SK-N-SH (cell line): ENCODE results near the gene EPB41L4B. TPM values are rescaled to one million over a fixed set of nuclear protein-coding genes. Genes with fewer than 3 reads are reported as not detected.
"Not testable (repeated sequence)": the region's sequence is repeated elsewhere in the genome, so short reads cannot be mapped to it uniquely, and the experiment has no call there.

Source experiments
- CTCF ChIA-PET: fragments of 300-600, 350-600 bp; formaldehyde crosslinking; extraction: SDS; loops from one replicate; lab custom pipeline; 2021; lab: Yijun Ruan, JAX
- POLR2A ChIA-PET: fragments of 350-600 bp; sonication (Branson Sonifier 250); formaldehyde crosslinking; extraction: SDS; loops from one replicate; lab custom pipeline; 2020; ENCODE audit warnings: antibody characterized with exemption, inconsistent platforms; lab: Yijun Ruan, JAX
- DNase-seq: peaks from one replicate; pipeline ENCODE4 v3.0.0; 2012
- H2AFZ ChIP-seq: fragments of 200-600 bp; sonication (generic); 2 replicates; pipeline ENCODE4 v1.8.1; 2016; ENCODE audit warnings: antibody characterized with exemption, mild to moderate bottlenecking, low read depth
- H3F3A ChIP-seq: fragments of 200-600 bp; sonication (generic); replicated peaks from 2 replicates; pipeline ENCODE3; 2016; ENCODE audit warnings: antibody characterized with exemption, mild to moderate bottlenecking; ENCODE audit not compliant: insufficient read depth
- H3K27ac ChIP-seq, 2 experiments: fragments of 200-500 bp in 1 of 2; fragments of 200-600 bp in 1 of 2; sonication (Bioruptor generic) in 1 of 2; sonication (generic), shearing (Covaris generic) in 1 of 2; 2 replicates each; pipeline versions ENCODE4 v1.5.1 to v1.6.1; 2014 to 2016; ENCODE audit warnings: low read depth in 2 of 2, inconsistent platforms in 1 of 2, low read length in 1 of 2, mild to moderate bottlenecking in 1 of 2, mixed read lengths in 1 of 2
- H3K27me3 ChIP-seq: fragments of 200-600 bp; sonication (generic), shearing (Covaris generic); 2 replicates; pipeline ENCODE4 v1.6.1; 2016; ENCODE audit warnings: mixed run types; ENCODE audit not compliant: insufficient read depth
- H3K36me3 ChIP-seq, 2 experiments: fragments of 200-500 bp in 1 of 2; fragments of 200-600 bp in 1 of 2; sonication (Bioruptor generic) in 1 of 2; sonication (generic) in 1 of 2; replicated peaks in 1 of 2; 2 replicates each; pipeline versions ENCODE3 to v1.5.1; 2014 to 2016; ENCODE audit warnings: low read length in 1 of 2, mild to moderate bottlenecking in 1 of 2; ENCODE audit not compliant: insufficient read depth in 2 of 2, control insufficient read depth in 1 of 2
- H3K4me1 ChIP-seq, 2 experiments: fragments of 200-500 bp in 1 of 2; fragments of 200-600 bp in 1 of 2; sonication (Bioruptor generic) in 1 of 2; sonication (generic), shearing (Covaris generic) in 1 of 2; 2 replicates each; pipeline versions ENCODE4 v1.5.1 to v1.6.1; 2014 to 2016; ENCODE audit warnings: low read depth in 1 of 2, low read length in 1 of 2, mixed run types in 1 of 2; ENCODE audit not compliant: insufficient read depth in 2 of 2, control insufficient read depth in 1 of 2
- H3K4me2 ChIP-seq: fragments of 200-600 bp; sonication (generic), shearing (Covaris generic); 2 replicates; pipeline ENCODE4 v1.6.1; 2017; ENCODE audit warnings: mixed run types
- H3K4me3 ChIP-seq, 2 experiments: fragments of 200-500 bp in 1 of 2; fragments of 200-600 bp in 1 of 2; sonication (Bioruptor generic) in 1 of 2; sonication (generic), shearing (Covaris generic) in 1 of 2; 2 replicates each; pipeline versions ENCODE4 v1.5.1 to v1.8.1; 2014 to 2016; ENCODE audit warnings: low read depth in 2 of 2, inconsistent platforms in 1 of 2, low read length in 1 of 2, mild to moderate bottlenecking in 1 of 2, mixed read lengths in 1 of 2, moderate library complexity in 1 of 2
- H3K79me2 ChIP-seq: fragments of 200-600 bp; sonication (generic); 2 replicates; pipeline ENCODE4 v1.8.1; 2017; ENCODE audit warnings: mild to moderate bottlenecking; ENCODE audit not compliant: insufficient read depth
- H3K9ac ChIP-seq: fragments of 200-600 bp; sonication (generic); 2 replicates; pipeline ENCODE4 v1.6.1; 2017; ENCODE audit warnings: mixed run types
- H3K9me2 ChIP-seq: fragments of 200-600 bp; sonication (generic); 2 replicates; pipeline ENCODE4 v1.6.1; 2017; ENCODE audit warnings: mixed run types
- H3K9me3 ChIP-seq: fragments of 200-600 bp; sonication (generic); 2 replicates; pipeline ENCODE4 v1.6.1; 2017; ENCODE audit warnings: mixed run types, mild to moderate bottlenecking, moderate library complexity
- H4K20me1 ChIP-seq: fragments of 200-600 bp; sonication (generic); 2 replicates; pipeline ENCODE4 v1.6.1; 2017; ENCODE audit warnings: mild to moderate bottlenecking, mixed run types; ENCODE audit not compliant: insufficient read depth
- CTCF ChIP-seq: fragments of 200-600 bp; sonication (generic); IDR thresholded peaks from 2 replicates; pipeline ENCODE4 v1.6.1; 2017; ENCODE audit warnings: antibody characterized with exemption, mild to moderate bottlenecking, moderate library complexity
- FOSL2 ChIP-seq: IDR thresholded peaks from 2 replicates; pipeline ENCODE4 v1.4.0; 2012; ENCODE audit warnings: low read depth, mild to moderate bottlenecking, moderate library complexity, borderline replicate concordance
- GABPA ChIP-seq: IDR thresholded peaks from 2 replicates; pipeline ENCODE4 v1.4.0; 2012; ENCODE audit warnings: low read depth, mild to moderate bottlenecking
- GATA2 ChIP-seq: sonication (generic); formaldehyde crosslinking; IDR thresholded peaks from 2 replicates; pipeline ENCODE4 v1.5.0; 2020; ENCODE audit warnings: mild to moderate bottlenecking, missing genetic modification reagents
- JUND ChIP-seq: IDR thresholded peaks from 2 replicates; pipeline ENCODE4 v1.4.0; 2012
- MAX ChIP-seq: IDR thresholded peaks from 2 replicates; pipeline ENCODE4 v1.4.0; 2012; ENCODE audit warnings: low read depth
- MEF2A ChIP-seq: IDR thresholded peaks from 2 replicates; pipeline ENCODE4 v1.4.0; 2012; ENCODE audit warnings: low read depth, borderline replicate concordance
- MXI1 ChIP-seq: IDR thresholded peaks from 2 replicates; pipeline ENCODE4 v1.6.1; 2012; ENCODE audit warnings: mild to moderate bottlenecking, low read depth, low read length, improper control_type of control experiment
- NRF1 ChIP-seq: IDR thresholded peaks from 2 replicates; pipeline ENCODE4 v1.6.1; 2012; ENCODE audit warnings: low read depth, mild to moderate bottlenecking, low read length
- PBX3 ChIP-seq: IDR thresholded peaks from 2 replicates; pipeline ENCODE4; 2012
- RAD21 ChIP-seq: IDR thresholded peaks from 2 replicates; pipeline ENCODE4 v1.6.1; 2012; ENCODE audit warnings: mild to moderate bottlenecking, low read length
- RFX5 ChIP-seq: IDR thresholded peaks from 2 replicates; pipeline ENCODE4 v1.6.1; 2012; ENCODE audit warnings: mild to moderate bottlenecking, improper control_type of control experiment, low read length
- RXRA ChIP-seq: IDR thresholded peaks from 2 replicates; pipeline ENCODE4 v1.4.0; 2012; ENCODE audit warnings: low read depth, mild to moderate bottlenecking, borderline replicate concordance
- SIN3A ChIP-seq: IDR thresholded peaks from 2 replicates; pipeline ENCODE4 v1.6.1; 2012; ENCODE audit warnings: low read depth, mild to moderate bottlenecking, low read length, moderate library complexity, borderline replicate concordance
- SMC3 ChIP-seq: IDR thresholded peaks from 2 replicates; pipeline ENCODE4 v1.6.1; 2012; ENCODE audit warnings: low read depth, low read length, improper control_type of control experiment
- TAF1 ChIP-seq: IDR thresholded peaks from 2 replicates; pipeline ENCODE4 v1.6.1; 2012; ENCODE audit warnings: low read depth, mild to moderate bottlenecking, low read length, moderate library complexity, borderline replicate concordance
- TCF12 ChIP-seq: IDR thresholded peaks from 2 replicates; pipeline ENCODE4 v1.4.0; 2012
- USF2 ChIP-seq: fragments of 150-350 bp; IDR thresholded peaks from 2 replicates; pipeline ENCODE4 v1.6.1; 2017; ENCODE audit warnings: antibody characterized with exemption, low read length, low read depth, borderline replicate concordance
- WGBS: methylation state at CpG from one replicate; pipeline ENCODE4 v1.1.6; 2017; ENCODE audit warnings: low lambda C conversion rate; 5-methylcytosine and 5-hydroxymethylcytosine counted together
- polyA plus RNA-seq, 3 experiments: library from polyadenylated mRNA; depleted of rRNA; stranded (reverse); fragments of >200 nt; gene quantifications; 2 replicates each; pipeline ENCODE4 v1.2.3, GENCODE V29; 2012

Gene EPB41L4B
- polyA plus RNA-seq, 1 of the 3 experiments (the other 2 are of a cell fraction), result 0.59 TPM

- 63% methylated on average over 6 of the region's 6 CpGs for WGBS
- CTCF ChIA-PET, result interaction anchor here (1.4 kb wide), 1 partner anchor 30 kb away, joined by 3 read pairs; no protein-coding TSS in a partner anchor
- H3K36me3 ChIP-seq, result no peaks in the 10 kb centered on the region
Measured at GRCh38 chr9:109129470-109130197, 191.2 kb downstream of the EPB41L4B start.

GRCh38 chr9:109126671-109127070, 194.2 kb downstream of the EPB41L4B start:
- H3K4me3 ChIP-seq, H4K20me1 ChIP-seq, H3F3A ChIP-seq, DNase-seq, H3K4me2 ChIP-seq, H3K27me3 ChIP-seq, H3K79me2 ChIP-seq, H3K9me3 ChIP-seq, H3K9me2 ChIP-seq, H3K9ac ChIP-seq, H3K27ac ChIP-seq, H2AFZ ChIP-seq, H3K4me1 ChIP-seq, H3K36me3 ChIP-seq, POLR2A ChIA-PET, CTCF ChIA-PET: not testable (repeated sequence)
- WGBS, result 75% methylated on average over 4 of the region's 4 CpGs

More at GRCh38 chr9:109129470-109130197, 191.2 kb downstream of the EPB41L4B start:
- Histone ChIP-seq H3K27me3 (no peaks in the 10 kb centered on the region), H2AFZ (no peak overlapping the region), H3K79me2 (no peaks in the 10 kb centered on the region), H3K4me3 (no peak overlapping the region), H3K4me1 (no peaks in the 10 kb centered on the region), H3K9me3 (no peaks in the 10 kb centered on the region), H3K9me2 (no peaks in the 10 kb centered on the region), H3K9ac (no peak overlapping the region), H3K4me2 (no peak overlapping the region), H4K20me1 (no peaks in the 10 kb centered on the region), H3K27ac (no peak overlapping the region), H3F3A (no peaks in the 10 kb centered on the region)
- no peak for DNase-seq
- POLR2A ChIA-PET, result no interaction called here
- no peak for TF ChIP-seq TCF12
- no peak for TF ChIP-seq CTCF
- TF ChIP-seq MXI1, result no peak
- no peak for TF ChIP-seq FOSL2
- no peak for TF ChIP-seq RAD21
- no peak for TF ChIP-seq SMC3
- no peak for TF ChIP-seq JUND

GRCh38 chr9:109124121-109124520, 196.7 kb downstream of the EPB41L4B start:
- no peaks in the 10 kb centered on the region for H3K36me3 ChIP-seq
- no peak overlapping the region for H3K9ac ChIP-seq
- CTCF ChIA-PET, result no interaction called here
- no peaks in the 10 kb centered on the region for H3K9me2 ChIP-seq
- H3K4me1 ChIP-seq, result peaks cover 3 to 5% of the 10 kb centered on the region in 2 experiments; a peak in 3 of 4 replicates
- H3K27me3 ChIP-seq, result no peaks in the 10 kb centered on the region
- H3K79me2 ChIP-seq, result peaks cover 10% of the 10 kb centered on the region; the same call in 1 of the 2 replicates
- H3F3A ChIP-seq, result no peaks in the 10 kb centered on the region
- no peaks in the 10 kb centered on the region for H3K9me3 ChIP-seq
- H2AFZ ChIP-seq, result no peak overlapping the region
- H3K4me3 ChIP-seq, result no peak overlapping the region
- whole genome bisulfite sequencing, result 53% methylated on average over 2 of the region's 2 CpGs
- POLR2A ChIA-PET, result no interaction called here
- DNase-seq, result no peak
- H4K20me1 ChIP-seq, result peaks cover under 1% of the 10 kb centered on the region; the same call in 1 of the 2 replicates
- no peak overlapping the region for H3K4me2 ChIP-seq
- H3K27ac ChIP-seq, result no peak overlapping the region
- TF ChIP-seq FOSL2, result no peak
- TF ChIP-seq RFX5, result no peak
- TF ChIP-seq MAX, result no peak
- TF ChIP-seq SIN3A, result no peak
- TF ChIP-seq USF2, result no peak
- TF ChIP-seq RAD21, result no peak
- TF ChIP-seq MEF2A, result no peak
- TF ChIP-seq SMC3, result no peak
- TF ChIP-seq NRF1, result no peak
- no peak for TF ChIP-seq TCF12
- TF ChIP-seq RXRA, result no peak
- no peak for TF ChIP-seq TAF1
- TF ChIP-seq PBX3, result no peak
- TF ChIP-seq GATA2 (CRISPR knock-in tag), result no peak
- TF ChIP-seq GABPA, result no peak
